NCI-H2029 (cell line): ENCODE measurements around the gene TSPAN33.
"Not testable (repeated sequence)": the region's sequence is repeated elsewhere in the genome, so short reads cannot be mapped to it uniquely, and the experiment has no call there.

Experiments
- DNase-seq: peaks from one replicate; lab custom pipeline; 2025; lab: John Stamatoyannopoulos, UW

The TSPAN33 gene

GRCh38 chr7:129170441-129171021 lies 26.0 kb downstream of the TSPAN33 start:
- no peak for DNase-seq

- not testable (repeated sequence) for DNase-seq
Observed at GRCh38 chr7:129173861-129174260, 29.4 kb downstream of the TSPAN33 start.

GRCh38 chr7:129176916-129177710 lies 32.6 kb downstream of the TSPAN33 start:
- DNase-seq: no peak

- no peak for DNase-seq
Observed at GRCh38 chr7:129184981-129185670, 40.6 kb downstream of the TSPAN33 start.

- DNase-seq: no peak
Observed at GRCh38 chr7:129186749-129187260, 42.3 kb downstream of the TSPAN33 start.

GRCh38 chr7:129187681-129188371 lies 43.3 kb downstream of the TSPAN33 start:
- no peak for DNase-seq

GRCh38 chr7:129188372-129188891 lies 43.9 kb downstream of the TSPAN33 start, which contains the start of gene SMO:
Gene SMO, plus strand, starts transcription at chr7:129188633. Its CDS starts 519 bp downstream, at chr7:129189152.
- DNase-seq: no peak

GRCh38 chr7:129188892-129189660 lies 44.6 kb downstream of the TSPAN33 start:
- DNase-seq: no peak

- DNase-seq: no peak
Observed at GRCh38 chr7:129189661-129190310, 45.3 kb downstream of the TSPAN33 start.

- DNase-seq: no peak
Observed at GRCh38 chr7:129191272-129191671, 46.8 kb downstream of the TSPAN33 start.

GRCh38 chr7:129193892-129194291 lies 49.4 kb downstream of the TSPAN33 start:
- no peak for DNase-seq

- no peak for DNase-seq
Observed at GRCh38 chr7:129197771-129198170, 53.3 kb downstream of the TSPAN33 start.

- DNase-seq: no peak
Observed at GRCh38 chr7:129199406-129199805, 54.9 kb downstream of the TSPAN33 start.

GRCh38 chr7:129202058-129202777 lies 57.7 kb downstream of the TSPAN33 start:
- no peak for DNase-seq

- DNase-seq: no peak
Observed at GRCh38 chr7:129203050-129203741, 58.7 kb downstream of the TSPAN33 start.

- DNase-seq: no peak
Observed at GRCh38 chr7:129205126-129205818, 60.8 kb downstream of the TSPAN33 start.

GRCh38 chr7:129205987-129206785 lies 61.7 kb downstream of the TSPAN33 start:
- DNase-seq: no peak

GRCh38 chr7:129208667-129209066 lies 64.2 kb downstream of the TSPAN33 start:
- DNase-seq: no peak
